ENCODE measurements around the gene ITGB5.

The ITGB5 gene, protein sequence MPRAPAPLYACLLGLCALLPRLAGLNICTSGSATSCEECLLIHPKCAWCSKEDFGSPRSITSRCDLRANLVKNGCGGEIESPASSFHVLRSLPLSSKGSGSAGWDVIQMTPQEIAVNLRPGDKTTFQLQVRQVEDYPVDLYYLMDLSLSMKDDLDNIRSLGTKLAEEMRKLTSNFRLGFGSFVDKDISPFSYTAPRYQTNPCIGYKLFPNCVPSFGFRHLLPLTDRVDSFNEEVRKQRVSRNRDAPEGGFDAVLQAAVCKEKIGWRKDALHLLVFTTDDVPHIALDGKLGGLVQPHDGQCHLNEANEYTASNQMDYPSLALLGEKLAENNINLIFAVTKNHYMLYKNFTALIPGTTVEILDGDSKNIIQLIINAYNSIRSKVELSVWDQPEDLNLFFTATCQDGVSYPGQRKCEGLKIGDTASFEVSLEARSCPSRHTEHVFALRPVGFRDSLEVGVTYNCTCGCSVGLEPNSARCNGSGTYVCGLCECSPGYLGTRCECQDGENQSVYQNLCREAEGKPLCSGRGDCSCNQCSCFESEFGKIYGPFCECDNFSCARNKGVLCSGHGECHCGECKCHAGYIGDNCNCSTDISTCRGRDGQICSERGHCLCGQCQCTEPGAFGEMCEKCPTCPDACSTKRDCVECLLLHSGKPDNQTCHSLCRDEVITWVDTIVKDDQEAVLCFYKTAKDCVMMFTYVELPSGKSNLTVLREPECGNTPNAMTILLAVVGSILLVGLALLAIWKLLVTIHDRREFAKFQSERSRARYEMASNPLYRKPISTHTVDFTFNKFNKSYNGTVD

DNA sequence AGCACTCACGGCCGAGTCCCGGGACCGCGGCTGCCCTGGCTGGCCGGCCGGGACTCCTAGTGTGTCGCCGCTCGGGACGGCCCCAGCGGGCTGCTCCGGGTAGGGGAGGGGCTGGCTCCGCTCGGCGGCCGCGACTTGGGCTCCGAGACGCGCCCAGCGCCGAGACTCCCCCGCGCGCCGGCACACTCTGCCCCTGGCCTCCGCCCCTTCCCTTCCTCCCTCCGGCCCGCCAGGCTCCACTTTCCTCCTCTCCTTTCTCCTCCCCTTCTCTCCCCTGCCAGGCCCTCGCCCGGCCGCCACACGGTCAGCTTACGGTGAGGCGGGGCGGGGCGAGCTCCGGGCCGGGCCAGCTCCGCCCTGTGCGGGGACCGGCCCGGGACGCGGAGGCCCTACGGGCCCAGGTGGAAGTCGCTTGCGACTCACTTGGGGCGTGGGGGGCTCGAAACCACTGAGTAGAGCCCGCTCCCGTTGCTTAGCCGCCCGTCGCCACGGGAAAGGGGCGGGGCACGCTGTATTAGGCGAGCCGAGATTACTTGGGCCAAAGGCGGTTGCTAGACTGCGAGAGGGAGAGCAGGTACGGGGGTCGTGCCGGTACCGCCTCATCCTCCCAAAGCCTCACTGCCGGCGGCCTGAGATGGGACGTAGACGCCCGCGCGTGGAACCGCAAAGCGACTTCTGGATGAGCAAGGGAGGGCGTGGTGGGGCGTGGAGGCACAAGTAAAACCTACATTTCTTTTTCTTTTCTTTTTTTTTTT is at the start of gene ITGB5:
Gene ITGB5, minus strand, starts transcription at position 189 of the 755 bp plus-strand sequence. CDS start 365 bp downstream, outside the sequence.
- DNase-seq: peak; percentile 22 to 66

DNA sequence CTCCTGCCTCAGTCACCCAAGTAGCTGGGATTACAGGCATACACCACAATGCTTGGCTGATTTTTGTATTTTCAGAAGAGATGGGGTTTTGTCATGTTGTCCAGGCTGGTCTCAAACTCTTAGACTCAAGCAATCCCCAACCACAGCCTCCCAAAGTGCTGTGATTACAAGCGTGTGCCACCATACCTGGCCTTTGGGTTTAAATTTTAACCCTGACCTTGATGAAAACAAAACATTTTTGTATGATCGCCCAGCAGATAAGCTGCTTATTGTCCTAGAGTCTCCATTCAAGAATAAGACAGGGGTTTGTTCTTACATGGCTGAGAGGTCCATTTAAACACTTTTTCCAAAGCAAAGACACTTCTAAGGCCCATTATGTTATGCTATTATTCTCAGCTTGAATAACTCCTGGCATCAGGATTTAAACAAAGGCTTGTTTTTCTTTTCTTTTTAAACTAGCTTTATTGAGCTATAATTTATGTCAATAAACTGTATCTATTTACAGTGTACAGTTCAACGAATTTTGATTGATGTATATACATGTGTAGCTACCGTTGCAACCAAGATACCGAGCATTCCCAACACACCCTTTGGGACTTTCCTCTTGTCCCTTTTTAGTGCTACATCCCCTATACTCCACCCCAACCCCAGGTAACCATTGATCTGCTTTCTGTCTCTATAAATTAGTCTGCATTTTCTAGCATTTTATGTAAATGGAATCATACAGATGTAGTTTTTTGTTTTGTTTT is 48.8 kb upstream of the ITGB5 start:
- no peak for DNase-seq

DNA sequence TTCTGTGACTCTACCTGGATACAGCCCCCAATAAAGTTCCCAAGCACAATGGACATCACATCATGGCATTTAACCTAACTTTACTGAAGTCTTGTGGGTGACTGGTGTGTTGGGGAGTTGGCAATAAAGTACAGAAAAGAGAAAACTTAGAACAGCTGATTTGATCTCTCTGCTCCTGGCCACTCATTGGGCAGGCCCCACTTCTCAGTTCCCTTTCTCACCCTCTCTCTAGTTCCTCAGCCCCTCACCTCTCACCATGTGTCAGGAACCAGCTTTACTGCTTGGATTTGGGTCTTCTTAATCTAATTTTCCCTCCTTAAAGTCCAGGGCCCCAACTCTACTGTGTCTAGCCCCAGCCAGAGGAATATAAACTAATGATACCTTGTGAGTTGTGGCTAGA is 48.1 kb upstream of the ITGB5 start:
- DNase-seq: no peak

DNA sequence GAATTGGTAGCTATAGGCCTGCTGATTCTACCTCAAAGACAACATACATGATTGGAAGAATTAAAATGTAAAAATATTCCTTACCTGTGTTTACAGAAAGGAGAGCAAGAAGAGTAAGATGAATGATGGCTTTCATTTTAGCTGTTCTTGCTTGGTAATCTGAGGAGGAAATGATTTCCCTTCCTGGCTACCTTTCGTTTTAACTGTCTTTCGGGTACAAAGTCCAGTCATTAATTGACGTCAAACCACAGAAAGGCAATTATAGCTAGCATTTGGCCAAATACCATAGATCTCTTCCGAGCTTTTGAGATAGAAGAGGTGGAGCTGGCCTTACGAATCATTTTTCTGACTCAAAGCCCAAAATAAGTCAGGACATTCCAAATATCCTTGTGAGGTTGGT is 47.4 kb upstream of the ITGB5 start, which contains the start of gene MUC13:
Gene MUC13, minus strand, starts transcription at position 175 of the 400 bp plus-strand sequence. Its CDS starts 39 bp downstream, at position 136.
- peak; percentile 80 to 87 for DNase-seq

DNA sequence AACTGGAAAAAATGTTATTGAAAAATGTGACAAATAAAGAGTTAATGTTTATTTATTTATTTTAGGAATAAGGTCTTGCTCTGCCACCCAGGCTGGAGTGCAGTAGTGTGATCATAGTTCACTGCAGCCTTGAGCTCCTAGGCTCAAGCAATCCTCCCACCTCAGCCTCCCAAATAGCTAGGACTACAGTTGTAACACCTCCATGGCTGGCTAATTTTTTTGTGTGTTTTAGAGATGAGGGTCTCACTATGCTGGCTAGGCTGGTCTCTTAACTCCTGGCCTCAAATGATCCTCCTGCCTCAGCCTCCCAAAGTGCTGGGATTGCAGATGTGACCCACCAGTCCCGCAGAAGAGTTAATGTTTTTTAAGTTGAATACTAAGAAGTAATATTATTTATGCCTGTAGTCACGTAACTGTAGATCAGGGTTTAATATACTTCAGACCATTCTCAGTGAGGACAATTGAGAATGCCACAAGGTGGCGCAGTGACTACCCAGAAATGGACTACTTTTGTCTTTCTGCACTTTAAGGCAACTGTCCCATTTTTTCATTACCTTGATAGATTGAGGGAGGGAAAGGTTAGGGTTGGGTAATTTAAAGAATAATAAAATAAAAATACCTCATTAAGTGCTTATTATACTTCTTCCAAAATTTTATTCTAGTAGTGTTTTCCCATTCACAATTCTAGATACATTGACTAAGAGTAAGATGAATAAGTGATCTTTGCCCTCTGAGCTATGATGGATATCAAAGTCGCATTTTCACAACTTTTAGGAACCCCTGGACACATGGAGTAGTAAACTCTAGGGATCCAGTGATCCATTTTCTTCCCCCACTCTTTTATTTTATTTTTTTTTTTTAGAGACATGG is 41.4 kb upstream of the ITGB5 start:
- DNase-seq: peak; percentile 59 to 77

DNA sequence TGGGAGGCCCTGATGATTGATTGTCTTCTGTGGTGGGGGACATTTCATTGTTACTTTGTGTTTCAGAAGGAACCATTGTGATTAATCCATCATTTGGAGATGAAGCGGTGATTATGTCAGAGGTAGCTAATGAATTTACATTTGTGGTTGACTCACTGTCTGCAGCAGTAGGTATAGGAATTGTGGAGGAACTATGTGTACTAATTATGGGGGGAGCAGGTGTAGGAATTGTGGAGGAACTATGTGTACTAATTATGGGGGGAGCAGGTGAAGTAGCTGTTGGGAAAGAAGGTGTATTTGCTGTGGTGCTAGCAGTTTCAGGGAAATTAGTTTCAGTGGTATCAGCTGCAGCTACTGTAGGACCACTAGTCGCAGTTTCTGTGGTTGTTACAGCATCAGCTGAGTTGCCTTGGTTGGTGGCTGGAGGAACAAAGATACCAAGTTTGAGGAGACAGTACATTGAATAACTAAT is 40.4 kb upstream of the ITGB5 start:
- no peak for DNase-seq

DNA sequence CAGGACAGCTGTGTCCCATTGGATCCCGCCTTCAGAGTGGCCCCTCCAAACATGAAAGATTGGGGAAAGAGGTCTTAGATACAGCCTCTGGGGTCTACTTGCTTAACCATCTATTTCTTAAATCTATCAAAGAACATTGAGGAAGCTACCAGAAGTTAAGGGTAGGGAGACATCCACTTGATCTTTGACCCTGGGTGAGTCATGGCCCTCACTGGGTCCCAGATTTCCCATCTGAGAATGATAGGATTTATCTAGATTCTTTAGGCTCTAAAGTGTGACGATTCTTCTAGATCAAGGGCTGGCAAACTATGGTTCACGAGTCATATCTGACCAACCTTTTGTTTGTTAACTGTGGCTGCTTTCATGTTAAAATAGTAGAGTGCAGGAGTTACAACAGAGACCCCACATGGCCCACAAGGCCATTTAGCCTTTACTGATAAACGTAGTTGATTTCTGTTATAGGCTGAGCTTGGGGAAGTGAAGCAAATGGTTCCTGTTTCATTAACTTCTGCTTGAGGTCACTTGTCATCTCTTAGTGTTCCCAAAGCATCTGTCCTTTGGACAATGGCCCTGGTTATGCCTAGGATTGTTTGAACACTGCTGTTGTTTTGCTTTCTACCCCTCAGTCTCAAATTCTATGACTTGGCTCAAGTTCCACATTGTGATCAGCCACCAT is 39.4 kb upstream of the ITGB5 start:
- no peak for DNase-seq

DNA sequence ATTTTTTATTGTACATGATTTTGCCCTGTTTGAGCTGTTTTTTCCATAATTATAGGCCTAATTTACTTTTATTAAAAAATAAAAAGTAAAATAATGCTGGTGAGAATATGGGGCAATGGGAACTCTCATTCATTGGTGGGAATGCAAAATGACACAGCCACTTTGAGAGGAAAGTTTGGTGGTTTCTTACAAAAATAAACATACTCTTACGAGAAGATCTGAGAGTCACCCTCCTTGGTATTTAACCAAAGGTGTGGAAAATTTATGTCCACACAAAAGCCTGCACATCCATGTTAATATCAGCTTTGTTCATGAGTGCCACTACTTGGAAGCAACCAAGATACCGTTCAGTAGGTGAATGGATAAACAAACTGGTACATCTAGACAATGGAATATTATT is 37.6 kb upstream of the ITGB5 start:
- no peak for DNase-seq

DNA sequence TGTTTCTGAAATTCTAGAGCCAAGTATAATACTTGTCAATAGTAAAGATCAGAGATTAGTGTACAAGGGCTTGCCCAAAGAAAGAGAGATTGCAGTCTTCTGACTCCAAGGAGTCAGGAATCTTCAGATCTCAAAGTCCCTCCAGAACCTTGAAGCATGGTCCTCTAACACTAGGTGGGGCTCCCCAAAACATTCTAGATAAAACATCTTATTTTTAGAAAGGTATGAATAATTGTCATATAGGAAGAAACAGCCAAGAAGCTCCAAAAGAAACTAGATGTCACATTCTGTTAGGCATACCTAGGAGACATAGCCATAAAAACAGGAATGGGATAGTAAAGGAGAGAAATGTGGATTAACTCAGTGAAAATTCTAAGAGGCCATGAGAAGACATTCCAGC is 36.7 kb upstream of the ITGB5 start:
- no peak for DNase-seq

DNA sequence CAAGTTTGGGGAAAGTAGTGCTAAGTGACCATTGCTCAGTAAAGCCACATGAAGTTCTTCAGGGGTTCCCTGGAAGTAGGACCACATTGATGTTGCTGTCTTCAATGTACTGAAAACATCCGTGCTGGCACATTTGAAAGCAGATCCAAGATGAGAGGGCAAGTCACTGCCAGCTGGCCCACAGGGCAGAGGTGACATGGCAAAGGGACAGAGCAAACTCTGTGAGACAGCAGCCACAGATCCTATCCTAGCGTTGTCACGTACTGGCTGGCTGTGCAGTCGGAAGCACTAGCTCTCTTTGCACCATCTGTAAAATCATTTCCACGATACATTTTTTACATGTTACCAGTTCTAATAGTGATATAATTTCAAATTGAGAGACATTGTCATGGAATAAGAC is 33.6 kb upstream of the ITGB5 start:
- no peak for DNase-seq

DNA sequence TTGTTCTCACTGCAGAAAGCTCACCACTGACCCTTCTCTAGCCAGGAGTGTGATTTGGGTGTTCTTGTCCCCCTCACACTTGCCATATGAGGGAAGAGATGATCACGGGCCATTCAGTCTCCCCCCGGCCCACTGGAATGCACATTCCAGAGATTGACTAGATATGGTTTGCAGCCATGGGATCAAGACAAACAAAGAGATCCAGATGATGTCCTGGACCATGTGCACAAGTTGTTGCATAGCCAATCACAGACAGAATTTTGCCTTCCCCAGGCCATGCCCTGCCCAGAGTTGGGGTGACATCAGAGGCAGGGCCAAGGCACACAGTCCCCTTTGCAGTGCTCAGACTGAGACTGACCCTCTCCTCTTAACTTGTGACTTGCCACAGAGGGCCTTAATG is 32.6 kb upstream of the ITGB5 start:
- DNase-seq: no peak

DNA sequence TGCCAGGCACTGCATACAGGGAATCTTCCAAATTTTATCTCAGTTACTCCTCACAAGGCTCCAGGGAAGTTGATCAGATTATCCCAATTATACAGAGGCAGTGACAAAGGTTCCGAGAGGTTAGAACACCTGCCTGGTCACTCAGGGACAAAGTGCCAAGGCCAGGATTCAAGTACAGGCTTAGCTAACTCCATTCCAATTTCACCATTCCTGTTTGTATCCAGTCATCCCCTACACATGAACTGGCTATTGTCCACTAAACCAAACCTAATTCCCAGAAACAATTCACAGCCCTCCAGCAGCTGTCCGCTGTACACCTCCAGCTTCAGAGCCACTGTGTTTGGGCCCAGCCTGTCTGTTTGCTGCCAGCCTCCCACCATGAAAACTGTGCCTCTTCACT is 31.4 kb upstream of the ITGB5 start:
- no peak for DNase-seq

DNA sequence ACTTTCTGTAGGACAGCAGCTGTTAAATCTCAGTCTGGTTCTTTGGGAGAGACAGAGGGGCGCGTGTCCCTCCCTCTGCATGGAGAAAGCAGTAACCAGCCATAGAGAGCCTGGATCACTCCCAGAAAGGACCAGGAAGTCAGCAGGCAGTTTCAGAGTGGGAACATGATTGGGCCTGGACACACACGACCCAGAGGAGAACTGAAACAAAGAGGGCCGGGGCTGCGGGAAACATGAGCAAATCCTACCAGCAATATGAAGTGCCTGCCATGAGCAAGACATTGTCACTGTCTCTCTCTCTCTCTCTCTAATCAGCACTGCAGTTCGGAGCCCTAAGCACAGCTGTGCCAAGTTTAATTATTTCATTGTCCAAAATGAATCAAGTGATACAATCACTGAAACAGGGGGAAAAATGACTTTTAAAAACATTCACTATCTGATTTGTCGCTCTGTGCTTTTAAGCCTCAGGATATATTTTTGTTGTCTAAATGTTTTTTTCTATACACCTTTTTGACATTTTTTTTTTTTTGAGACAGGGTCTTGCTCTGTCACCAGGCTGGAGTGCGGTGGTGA is 29.8 kb upstream of the ITGB5 start:
- no peak for DNase-seq

DNA sequence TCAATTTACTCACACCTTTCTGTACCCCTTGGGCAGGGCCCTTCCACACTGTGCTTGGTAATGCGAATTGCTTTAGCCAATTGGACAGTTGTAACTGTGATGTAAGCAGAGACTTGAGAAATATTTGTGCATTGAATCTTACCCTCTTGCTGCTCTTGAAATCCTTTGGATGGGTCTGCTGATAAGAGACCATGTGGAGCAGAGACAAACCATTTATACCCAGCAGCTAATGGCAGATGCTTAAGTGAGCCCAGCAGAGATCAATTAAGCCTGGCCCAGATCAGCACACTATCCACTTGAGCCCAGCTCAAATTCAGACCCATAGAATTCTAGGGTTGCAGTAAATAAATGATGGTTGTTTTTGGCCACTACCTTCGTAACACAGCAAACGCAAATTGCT is 28.1 kb upstream of the ITGB5 start:
- DNase-seq: no peak

DNA sequence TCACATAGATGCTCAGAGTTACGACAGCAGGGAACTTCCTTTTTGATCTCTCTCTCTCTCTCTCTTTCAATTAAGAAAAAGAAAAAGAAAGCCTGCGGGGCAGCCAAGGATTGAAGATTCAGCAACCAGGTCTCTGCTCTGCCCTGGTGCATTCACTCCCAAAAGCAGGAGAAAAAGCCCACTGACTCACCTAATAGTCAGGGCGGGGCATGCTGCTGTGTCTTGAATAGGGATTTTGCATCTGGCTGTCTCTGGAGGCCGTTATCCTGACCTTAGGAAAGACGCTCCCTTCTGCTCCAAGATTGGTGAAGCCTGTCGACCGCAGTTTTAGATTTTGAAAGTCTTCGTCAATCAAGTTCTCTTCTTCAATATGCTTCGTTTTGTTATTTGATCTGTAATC is 20.8 kb upstream of the ITGB5 start:
- DNase-seq: no peak

DNA sequence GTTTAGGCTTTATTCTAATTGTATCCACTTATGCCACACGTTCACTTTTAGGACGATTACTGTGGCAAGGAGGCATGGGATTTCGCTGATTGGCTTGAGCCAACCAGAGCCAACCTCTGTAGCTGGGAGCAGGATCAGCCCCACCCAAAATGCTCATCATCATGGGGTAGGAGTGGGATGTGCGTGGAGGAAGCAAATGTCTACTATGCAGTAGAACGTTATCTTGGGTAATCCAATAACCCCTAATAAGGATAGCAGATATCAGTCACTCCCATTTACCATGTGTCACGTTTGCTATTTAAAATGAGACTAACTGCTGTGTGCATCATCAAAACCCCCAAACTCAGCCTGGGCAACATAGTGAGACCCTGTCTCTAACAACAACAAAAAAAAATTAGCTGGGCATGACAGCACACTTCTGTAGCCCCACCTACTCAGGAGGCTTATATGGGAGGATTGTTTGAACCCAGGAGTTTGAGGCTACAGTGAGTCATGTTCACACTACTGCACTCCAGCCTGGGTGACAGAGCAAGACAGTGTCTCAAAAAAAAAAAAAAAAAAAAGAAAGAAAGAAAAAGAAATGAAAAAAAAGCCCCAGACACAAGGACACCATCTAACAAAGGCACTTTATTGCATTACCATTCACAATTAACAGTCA is 17.8 kb upstream of the ITGB5 start:
- no peak for DNase-seq

DNA sequence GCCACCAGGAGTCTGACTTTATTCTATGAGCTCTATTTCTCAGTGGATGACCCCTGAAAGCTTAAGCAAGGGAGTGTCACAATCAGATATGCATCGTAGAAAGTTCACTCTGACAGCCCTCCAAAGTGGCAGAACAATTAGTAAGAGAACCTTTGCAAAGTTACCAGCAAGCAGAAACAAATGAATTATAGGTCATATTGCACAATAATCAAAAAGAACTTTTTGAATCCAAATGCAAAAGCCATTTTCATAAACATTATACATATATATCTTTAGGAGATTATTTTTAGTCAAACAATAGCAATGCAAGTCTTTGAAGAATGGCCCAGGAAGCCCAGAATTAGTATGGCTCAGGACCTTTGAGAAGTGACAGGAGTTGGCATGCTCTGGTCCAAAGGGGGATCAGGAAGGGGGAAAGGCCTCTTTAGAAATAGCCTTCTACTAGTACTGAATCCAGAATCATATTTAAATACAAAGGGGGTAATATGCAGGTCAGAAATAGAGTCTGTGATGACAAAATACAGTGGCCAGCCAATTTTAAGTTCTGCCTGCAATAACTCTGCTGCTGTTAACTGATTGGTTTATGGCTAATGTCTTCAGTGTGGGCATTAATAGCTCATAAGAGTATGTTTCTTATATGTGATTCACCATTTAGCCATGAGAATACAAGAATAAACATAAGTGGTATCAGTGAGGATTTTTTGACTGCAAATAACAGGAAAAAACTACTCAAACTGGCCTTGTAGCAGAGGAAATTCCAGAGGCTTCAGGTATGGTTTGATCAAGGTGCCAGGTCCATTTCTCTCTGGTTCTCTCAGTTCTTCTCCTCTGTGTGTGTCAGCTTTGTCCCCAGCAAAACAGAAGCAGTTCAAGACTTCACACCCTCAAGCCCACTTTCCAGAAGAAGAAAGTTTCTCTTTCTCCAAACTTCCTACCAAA is 17.0 kb upstream of the ITGB5 start:
- no peak for DNase-seq

DNA sequence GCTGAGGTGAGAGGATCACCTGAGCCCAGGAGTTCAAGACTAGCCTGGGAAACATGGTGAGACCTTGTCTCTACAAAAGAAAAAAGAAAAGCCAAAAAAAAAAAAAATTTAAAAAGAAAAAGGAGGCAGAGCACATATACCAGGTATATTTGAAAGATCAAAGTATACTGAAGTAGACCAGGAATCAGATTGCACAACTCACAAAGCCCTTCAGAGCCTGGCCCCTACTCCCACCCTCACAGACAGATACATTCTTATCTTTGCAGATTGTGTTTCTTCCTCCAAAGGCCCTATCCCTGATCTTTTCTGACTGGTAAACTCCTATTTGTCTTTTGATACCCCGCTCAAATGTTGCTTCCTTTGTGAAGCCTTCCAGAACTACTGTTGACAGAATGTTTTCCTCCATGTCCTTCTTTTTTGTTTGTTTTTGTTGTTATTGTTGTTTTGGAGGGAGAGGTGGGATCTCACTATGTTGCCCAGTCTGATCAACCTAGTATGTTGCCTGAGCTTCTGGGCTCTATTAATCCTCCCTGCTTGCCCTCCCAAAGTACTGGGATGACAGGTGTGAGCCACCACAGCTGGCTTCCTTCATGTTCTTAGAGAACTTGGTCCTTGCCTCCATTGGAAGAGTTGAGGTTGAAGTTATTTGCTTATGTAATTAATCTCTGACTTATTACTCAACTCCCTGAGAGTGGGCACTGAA is 9.8 kb upstream of the ITGB5 start:
- DNase-seq: no peak

Data from NCI-H526 (cell line).